Inflammatory macrophage (primary cell): Measurements from ENCODE around the gene CNOT6.

Experiments used
- DNase-seq, 2 donors: peaks; one replicate each; pipeline ENCODE4 v3.0.0-alpha.2; 2020 to 2022

CNOT6 gene

GRCh38 chr5:180601591-180602480 lies 107.7 kb downstream of the CNOT6 start:
- no peak for DNase-seq

DNA sequence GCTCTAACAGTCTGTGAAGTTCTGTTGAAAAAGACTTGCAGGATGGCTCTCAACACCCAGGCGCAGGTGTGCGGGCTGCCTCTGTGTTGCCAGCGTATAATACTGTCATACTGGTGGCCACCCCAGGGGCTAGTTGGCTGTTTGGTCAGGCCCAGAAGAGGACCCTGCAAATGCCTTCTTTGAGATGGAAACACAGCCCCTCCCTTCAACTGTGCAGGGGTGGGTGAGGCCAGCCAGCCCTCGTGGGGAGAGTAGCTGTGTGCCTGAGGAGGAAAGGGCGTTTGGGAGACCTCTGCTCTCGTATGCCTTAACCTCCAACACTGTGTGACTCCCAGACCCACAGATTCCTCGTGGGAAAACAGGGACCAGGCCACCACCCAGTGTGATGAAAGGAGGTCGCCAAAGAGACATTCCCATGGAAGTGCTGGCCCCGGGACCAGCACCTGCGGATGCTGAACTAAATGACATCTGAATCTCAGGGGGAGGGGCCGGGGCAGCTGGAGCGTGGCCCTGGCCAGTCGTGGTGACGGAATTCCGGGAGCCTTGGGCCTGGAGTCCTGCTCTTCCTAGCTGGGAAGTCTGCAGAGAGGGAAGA lies 108.4 kb downstream of the CNOT6 start:
- DNase-seq: no peak

DNA sequence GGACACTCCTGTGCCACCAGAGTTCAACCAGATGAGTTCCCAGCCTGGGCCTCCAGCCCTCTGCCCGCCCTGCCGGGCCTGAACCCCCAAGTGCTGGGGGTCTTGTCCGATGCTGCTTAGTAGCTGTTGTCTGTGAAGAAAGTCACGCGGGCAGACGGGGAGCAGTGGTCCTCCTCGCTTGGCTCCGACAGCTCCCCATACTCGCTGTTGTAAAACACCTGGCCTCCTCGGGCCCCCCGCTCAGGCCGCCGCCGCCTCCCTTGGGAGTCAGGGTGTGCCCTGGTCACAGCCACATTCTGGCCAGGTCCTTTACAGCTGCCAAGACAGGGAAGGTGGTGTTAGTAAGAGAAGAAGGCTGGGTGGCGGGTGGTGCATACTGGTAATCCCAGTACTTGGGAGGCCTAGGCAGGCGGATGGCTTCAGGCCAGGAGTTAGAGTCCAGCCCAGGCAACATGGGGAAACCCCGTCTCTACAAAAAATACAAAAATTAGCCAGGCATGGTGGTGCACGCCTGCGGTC lies 109.0 kb downstream of the CNOT6 start:
- no peak for DNase-seq

DNA sequence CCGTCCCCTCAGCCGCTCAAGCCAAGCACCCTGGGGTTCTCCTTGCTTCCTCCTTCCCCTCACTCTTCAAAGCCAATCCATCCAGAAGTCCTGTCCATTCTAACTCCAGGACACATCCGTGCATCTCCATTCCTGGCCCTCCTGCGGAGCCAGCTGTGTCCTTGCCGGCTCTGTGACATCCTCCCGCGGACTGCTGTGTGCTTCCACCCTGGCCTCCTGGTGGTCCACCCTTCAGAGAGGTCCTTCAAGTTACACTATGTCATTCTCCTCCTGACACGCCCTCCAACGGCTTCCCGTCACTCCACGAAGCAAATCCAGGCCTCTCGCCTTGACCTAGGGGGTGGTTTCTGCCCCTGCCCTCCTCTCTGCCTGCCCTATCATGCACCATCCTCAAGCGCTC lies 110.1 kb downstream of the CNOT6 start:
- DNase-seq: no peak

- DNase-seq: peak; percentile 40 to 57
Measured at GRCh38 chr5:180605554-180606214, 111.5 kb downstream of the CNOT6 start.

- no peak for DNase-seq
Measured at GRCh38 chr5:180606215-180606785, 112.1 kb downstream of the CNOT6 start.

GRCh38 chr5:180607861-180608571 lies 113.8 kb downstream of the CNOT6 start:
- no peak for DNase-seq

GRCh38 chr5:180608572-180609310 lies 114.6 kb downstream of the CNOT6 start:
- no peak for DNase-seq

DNA sequence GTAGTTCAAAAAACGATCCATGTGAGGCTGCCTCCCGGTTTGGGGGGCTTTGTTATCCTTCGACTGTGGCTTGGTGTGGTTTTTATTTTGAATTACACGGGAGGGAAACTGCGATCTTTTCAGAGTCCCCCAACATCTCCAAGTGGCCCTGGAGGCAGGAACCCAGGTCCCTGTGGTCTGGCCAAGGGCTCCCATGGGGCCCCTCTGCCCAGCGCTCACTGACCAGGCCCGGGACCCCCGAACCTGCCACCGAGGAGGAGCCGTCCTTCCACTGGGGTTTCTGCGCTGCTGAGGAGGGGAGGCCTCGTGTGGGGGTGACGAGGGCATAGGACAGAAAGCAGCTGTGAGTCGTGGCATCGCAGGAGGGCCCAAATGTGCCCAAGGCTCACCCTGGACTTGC lies 115.2 kb downstream of the CNOT6 start:
- DNase-seq: no peak

GRCh38 chr5:180609817-180610550 lies 115.8 kb downstream of the CNOT6 start:
- DNase-seq: no peak

DNA sequence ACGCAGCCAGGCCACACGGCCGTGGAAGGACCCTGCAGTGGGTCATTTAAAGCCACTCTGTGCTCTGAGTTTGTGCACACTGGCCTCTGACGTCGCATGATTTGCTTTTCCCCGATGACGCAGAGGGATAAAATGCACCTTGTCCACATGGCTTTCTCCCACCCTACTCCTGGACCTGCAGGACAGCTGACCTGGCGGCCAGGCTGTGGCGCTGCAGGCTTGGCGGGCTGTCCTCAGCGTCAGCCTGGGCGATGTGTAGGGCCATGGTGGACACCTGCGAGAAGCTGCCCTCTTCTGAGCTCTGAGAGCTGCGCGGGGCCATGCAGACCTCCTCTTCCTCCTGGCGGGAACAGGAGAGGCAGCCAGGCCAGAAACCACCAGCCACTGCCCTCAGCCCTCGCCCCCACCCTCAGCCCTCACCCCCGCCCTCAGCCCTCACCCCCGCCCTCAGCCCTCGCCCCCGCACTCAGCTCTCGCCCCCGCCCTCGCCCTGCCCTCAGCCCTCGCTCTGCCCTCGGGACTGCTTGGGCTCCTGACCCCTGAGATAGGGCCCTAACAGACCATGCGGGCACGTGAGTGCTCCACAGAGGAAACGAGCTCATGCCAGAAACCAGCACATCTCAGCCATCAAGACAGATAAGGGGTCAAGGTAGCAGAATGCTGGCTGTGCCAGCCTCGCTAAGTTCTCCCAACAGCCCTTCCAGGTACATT lies 117.1 kb downstream of the CNOT6 start:
- no peak for DNase-seq

GRCh38 chr5:180612683-180613082 lies 118.5 kb downstream of the CNOT6 start:
- no peak for DNase-seq

DNA sequence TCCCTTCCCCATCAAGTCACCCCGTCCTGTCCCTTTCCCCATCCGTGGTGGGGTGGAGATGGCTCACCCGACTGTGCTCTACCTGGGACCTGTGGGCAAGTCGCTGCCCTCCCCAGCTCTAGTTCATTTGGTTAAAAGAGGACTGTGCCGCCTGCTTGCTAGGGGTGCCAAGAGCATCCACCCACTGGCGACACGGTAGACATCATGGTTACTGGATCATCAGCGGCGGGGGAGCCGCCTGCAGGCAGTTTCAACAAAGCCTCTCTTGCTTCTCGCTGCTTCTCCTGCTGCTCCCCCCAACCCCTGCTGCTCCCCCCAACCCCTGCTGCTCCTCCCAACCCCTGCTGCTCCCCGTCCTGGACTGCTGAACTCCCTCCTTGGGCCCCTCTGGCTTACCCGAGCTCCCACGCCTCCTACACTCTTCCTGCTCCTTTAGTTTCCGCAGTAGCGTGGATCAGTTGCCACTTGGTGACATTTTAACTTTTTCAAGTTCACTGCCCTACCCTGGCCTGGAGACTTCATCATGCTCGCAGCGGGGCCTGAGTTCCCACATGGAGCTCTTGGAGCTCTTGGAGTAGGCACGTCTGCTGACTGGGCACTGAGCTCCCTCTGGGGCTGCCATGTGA lies 119.1 kb downstream of the CNOT6 start:
- DNase-seq: no peak

DNA sequence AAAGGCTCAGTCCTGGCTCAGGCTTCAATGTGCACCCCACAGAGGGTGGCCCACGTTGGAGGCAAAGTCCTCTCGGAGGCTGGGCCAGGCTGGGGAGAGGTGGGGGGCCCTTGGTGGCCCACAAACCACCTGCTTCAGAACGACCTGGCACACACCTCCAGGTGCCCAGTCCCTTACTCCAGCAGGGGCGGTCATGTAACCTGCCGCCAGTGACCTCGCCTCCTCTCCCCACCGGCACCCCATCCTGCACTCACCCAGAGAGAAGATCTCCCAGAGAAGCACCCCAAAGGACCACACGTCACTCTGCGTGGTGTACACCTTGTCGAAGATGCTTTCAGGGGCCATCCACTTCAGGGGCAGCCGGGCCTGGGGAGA lies 119.6 kb downstream of the CNOT6 start:
- DNase-seq: no peak

GRCh38 chr5:180618487-180618828 lies 124.3 kb downstream of the CNOT6 start:
- DNase-seq: no peak

GRCh38 chr5:180618829-180619562 lies 124.8 kb downstream of the CNOT6 start:
- DNase-seq: peak in 1 of 2 donors; percentile 31

GRCh38 chr5:180619563-180619915 lies 125.4 kb downstream of the CNOT6 start:
- no peak for DNase-seq

DNA sequence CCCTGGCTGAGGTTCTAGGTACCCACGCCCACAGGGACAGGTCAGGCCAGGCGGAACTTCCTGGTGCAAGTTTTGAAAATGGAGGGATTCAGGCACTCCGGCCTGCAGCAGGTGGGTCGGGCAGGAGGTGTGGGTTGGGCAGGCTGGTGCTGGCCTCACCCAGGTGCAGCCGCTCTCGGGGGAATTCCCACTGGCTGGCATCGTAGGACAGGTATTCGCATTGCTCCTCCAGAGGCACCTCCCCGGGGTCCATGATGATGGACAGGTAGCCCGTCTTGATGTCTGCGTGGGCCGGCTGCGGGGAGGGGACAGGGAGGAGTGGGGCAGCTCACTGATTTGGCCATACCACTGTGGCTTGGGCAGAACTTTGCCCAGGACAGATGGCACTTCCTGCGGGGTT lies 125.8 kb downstream of the CNOT6 start:
- no peak for DNase-seq

DNA sequence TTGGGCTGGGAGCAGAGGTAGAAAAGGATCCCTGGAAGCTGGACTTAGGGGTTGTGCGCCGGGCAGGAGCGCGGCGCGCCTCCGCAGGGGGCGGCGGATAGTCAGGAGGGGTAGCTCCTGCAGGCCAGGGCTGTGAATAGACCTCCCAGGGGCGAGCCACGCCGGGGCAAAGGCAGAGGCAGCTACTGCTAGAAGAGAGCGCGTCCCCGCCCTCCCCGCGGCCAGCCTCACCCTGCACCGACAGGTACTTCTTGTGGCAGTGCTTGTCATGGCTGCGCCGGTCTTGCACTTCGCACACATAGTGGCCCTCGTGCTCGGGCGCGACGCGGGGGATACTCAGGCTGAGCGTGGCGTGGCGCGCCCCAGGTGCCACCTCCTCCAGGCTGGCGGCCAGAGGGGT lies 127.1 kb downstream of the CNOT6 start:
- DNase-seq: no peak
